Mucosa of descending colon (tissue), 3 donors: ENCODE data around the gene MYO3B. TPM values are rescaled to one million over a fixed set of nuclear protein-coding genes. Genes with fewer than 3 reads are reported as not detected.

Experiments
- ATAC-seq: fragments of 200-7000 bp; cut with Tn5 transposase; one replicate; pipeline ENCODE4 v1.9.1; 2020; ENCODE audit warnings: mild to moderate bottlenecking, moderate library complexity
- DNase-seq, 3 donors: peaks; one replicate each; pipeline ENCODE4 v3.0.0-alpha.2; 2020
- H3K36me3 ChIP-seq: fragments of 200-600 bp; one replicate; pipeline ENCODE4 v1.8.0; 2021; ENCODE audit warnings: low read depth, mild to moderate bottlenecking
- H3K4me1 ChIP-seq: fragments of 200-600 bp; one replicate; pipeline ENCODE4 v1.8.0; 2021; ENCODE audit warnings: low read depth, mild to moderate bottlenecking
- H3K4me3 ChIP-seq: fragments of 200-600 bp; one replicate; pipeline ENCODE4 v1.8.0; 2021; ENCODE audit warnings: mild to moderate bottlenecking
- H3K9me3 ChIP-seq: fragments of 200-600 bp; one replicate; pipeline ENCODE4 v1.8.0; 2021; ENCODE audit warnings: mild to moderate bottlenecking
- intact Hi-C, 2 donors: fragments of 100-400 bp; cut with DNase I in 1 of 2; cut with micrococcal nuclease in 1 of 2; formaldehyde crosslinking; loops; one replicate each; pipeline versions ENCODE4 v1.11.0 to v1.11.1; 2022; cut with DNase I, micrococcal nuclease
- total RNA-seq, 3 donors: library from RNA; stranded (reverse); fragmentation: NEBNext Ultra II Directional in 2 of 3; extraction: Animal tissue kit (Norgen Biotek cat#: 25700) in 2 of 3; gene quantifications; one replicate each; pipeline versions ENCODE4 v1.2.1 to v1.2.4, GENCODE V29; 2021 to 2023
- TF ChIP-seq, protein P1 (sequence below): fragments of 200-600 bp; IDR thresholded peaks from one replicate; pipeline ENCODE4 v1.8.0; 2022; ENCODE audit warnings: antibody characterized with exemption, mild to moderate bottlenecking
- donor health status: DM: no; HTN: no; CAD: no; lungs with moderate emphysema.
- donor health status: DM: no; HTN: no; CAD: no.
- donor health status: DM: no; HTN: yes; CAD: no.

MYO3B gene
- total RNA-seq, 3 donors from 2014 or later: 0.06 to 0.39 (median 0.09) TPM

- DNase-seq: no peak
- no peaks in the 10 kb centered on the region for H3K36me3 ChIP-seq
- no peaks in the 10 kb centered on the region for H3K4me1 ChIP-seq
- TF ChIP-seq, protein P1, sequence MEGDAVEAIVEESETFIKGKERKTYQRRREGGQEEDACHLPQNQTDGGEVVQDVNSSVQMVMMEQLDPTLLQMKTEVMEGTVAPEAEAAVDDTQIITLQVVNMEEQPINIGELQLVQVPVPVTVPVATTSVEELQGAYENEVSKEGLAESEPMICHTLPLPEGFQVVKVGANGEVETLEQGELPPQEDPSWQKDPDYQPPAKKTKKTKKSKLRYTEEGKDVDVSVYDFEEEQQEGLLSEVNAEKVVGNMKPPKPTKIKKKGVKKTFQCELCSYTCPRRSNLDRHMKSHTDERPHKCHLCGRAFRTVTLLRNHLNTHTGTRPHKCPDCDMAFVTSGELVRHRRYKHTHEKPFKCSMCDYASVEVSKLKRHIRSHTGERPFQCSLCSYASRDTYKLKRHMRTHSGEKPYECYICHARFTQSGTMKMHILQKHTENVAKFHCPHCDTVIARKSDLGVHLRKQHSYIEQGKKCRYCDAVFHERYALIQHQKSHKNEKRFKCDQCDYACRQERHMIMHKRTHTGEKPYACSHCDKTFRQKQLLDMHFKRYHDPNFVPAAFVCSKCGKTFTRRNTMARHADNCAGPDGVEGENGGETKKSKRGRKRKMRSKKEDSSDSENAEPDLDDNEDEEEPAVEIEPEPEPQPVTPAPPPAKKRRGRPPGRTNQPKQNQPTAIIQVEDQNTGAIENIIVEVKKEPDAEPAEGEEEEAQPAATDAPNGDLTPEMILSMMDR: no peak
- intact Hi-C loops: no loop called here
- ATAC-seq: no peak
- H3K9me3 ChIP-seq: no peaks in the 10 kb centered on the region
- H3K4me3 ChIP-seq: no peak overlapping the region
Observed at GRCh38 chr2:170675701-170676100, 497.8 kb downstream of the MYO3B start.

DNA sequence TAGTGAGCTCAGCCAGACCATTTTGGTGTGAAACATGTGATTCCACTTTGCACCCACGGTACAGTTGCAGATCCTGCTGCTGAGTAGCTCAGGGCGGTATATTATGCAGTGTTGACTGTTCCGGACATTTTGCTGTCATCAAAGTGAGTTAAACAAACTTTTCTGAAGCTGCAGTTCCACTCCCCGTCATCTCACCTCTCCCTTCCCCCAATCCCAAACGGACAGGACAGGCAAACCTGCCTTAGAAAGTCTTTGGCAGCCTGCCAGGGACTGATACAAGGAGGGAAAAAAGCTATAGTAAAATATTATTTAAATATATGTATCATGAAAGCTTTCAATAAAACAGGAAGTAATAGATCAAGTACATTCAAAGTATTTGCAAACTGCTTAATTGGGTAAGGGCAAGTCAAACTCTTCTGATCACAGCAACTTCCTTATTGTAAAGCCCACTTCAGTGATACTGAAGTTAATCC, 501.7 kb downstream of the MYO3B start:
- Histone ChIP-seq H3K36me3 (no peaks in the 10 kb centered on the region), H3K9me3 (no peaks in the 10 kb centered on the region), H3K4me3 (no peak overlapping the region), H3K4me1 (no peaks in the 10 kb centered on the region)
- TF ChIP-seq, protein P1: no peak
- intact Hi-C loops: no loop called here
- peak in 1 of 3 donors; percentile 29 for DNase-seq
- ATAC-seq: peak; percentile 76

DNA sequence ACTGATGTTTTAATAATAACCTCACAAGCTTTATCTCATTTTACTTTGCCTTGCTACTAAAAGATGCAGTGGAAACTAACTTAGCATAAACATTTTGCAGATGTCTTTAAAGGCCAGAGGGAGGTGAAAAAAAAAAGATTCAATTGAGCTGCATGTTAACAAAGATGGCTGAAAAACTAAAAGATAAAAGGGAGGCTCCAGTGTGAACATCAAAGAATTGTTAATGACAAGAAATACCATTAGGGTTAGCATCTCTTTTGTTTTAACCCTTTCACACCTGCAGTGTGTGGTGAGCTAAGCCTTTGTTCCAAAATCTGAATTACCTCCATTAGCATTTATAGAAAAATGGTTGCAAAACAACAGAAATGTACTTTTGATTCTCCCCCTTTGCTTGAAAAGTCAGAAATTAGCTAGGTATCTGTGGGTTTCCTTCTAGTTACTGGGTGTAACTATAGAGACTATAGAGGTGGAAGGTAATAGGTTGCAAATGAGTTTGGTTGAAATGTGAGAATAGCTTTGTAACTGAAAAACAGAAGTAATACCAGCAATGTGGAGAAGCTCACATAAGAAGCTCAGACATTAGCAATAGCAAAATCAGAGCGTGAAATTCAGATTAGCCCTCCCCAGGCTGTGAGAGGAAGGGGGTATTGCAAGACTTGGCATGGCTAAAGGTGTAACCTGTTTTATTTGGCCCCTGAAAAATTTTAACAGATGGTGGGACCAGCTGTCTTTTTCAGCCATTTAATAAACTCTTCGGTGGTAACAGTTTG, 502.4 kb downstream of the MYO3B start:
- DNase-seq: no peak
- Histone ChIP-seq H3K9me3 (no peaks in the 10 kb centered on the region), H3K4me1 (no peaks in the 10 kb centered on the region), H3K36me3 (no peaks in the 10 kb centered on the region), H3K4me3 (no peak overlapping the region)
- intact Hi-C loops: no loop called here
- TF ChIP-seq, protein P1: no peak
- no peak for ATAC-seq

- intact Hi-C loops: no loop called here
- no peaks in the 10 kb centered on the region for H3K36me3 ChIP-seq
- DNase-seq (no peak), ATAC-seq (no peak)
- H3K4me3 ChIP-seq: no peak overlapping the region
- H3K9me3 ChIP-seq: no peaks in the 10 kb centered on the region
- no peaks in the 10 kb centered on the region for H3K4me1 ChIP-seq
- TF ChIP-seq, protein P1: no peak
Observed at GRCh38 chr2:170681311-170681710, 503.4 kb downstream of the MYO3B start.

GRCh38 chr2:170685591-170685990, 507.6 kb downstream of the MYO3B start:
- H3K36me3 ChIP-seq: no peaks in the 10 kb centered on the region
- intact Hi-C loops: no loop called here
- no peaks in the 10 kb centered on the region for H3K9me3 ChIP-seq
- ATAC-seq (no peak), DNase-seq (no peak)
- peaks cover 3% of the 10 kb centered on the region for H3K4me1 ChIP-seq
- TF ChIP-seq, protein P1: no peak
- no peak overlapping the region for H3K4me3 ChIP-seq
